ENCODE results near the gene ATP8A2.

- TF ChIP-seq CTCF (IDR thresholded peaks at IDR 0.05) = no peak
- TF ChIP-seq ZFX (IDR thresholded peaks at IDR 0.05; ENCODE audit: borderline replicate concordance) = no peak
Observed at GRCh38 chr13:25927363-25927762, 555.6 kb downstream of the ATP8A2 start.

Data from 22Rv1 (cell line).